T-helper 1 cell treated with Interleukin-12 subunit alpha and Interleukin-12 subunit beta and Interleukin-4 antibody, amounts not matched to agents 30 ng/mL and 1 ng/mL, for 36 hours (primary cell): Measurements from ENCODE around the gene ADIPOR2. TPM values are rescaled to one million over a fixed set of nuclear protein-coding genes. Genes with fewer than 3 reads are reported as not detected.
"Not testable (repeated sequence)": the region's sequence is repeated elsewhere in the genome, so short reads cannot be mapped to it uniquely, and the experiment has no call there.

Experiments used
- intact Hi-C: fragments of 100-400 bp; cut with micrococcal nuclease; formaldehyde crosslinking; loops from one replicate; pipeline ENCODE4 v1.15.1; 2024
- total RNA-seq: library from RNA; stranded (reverse); gene quantifications from 2 replicates; pipeline ENCODE4 v1.2.3, GENCODE V29; 2022

Gene ADIPOR2
- total RNA-seq, 1 donor from 2014 or later, result 55.8 TPM

DNA sequence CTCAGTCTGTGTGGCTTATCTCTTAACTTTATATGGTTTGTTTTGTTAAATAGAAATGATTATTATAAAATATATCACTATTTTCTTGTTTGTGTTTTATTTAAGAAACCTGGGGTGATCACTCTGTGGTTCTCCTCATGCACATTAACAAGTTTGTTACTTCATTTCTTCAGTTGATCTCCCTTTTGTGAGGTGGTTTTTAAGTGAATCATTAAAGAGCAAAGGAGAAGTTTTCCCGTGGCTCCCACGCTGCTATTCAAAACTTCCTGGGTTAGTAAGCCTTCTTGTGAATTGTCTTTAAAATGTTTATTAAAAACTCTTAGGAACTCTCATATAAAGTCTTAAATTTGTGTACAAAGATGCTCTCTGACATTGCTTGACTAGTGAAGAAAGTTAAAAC, 11.8 kb downstream of the ADIPOR2 start:
- intact Hi-C loops, result no loop called here

- intact Hi-C loops, result no loop called here
Measured at GRCh38 chr12:1703771-1704722, 13.2 kb downstream of the ADIPOR2 start.

DNA sequence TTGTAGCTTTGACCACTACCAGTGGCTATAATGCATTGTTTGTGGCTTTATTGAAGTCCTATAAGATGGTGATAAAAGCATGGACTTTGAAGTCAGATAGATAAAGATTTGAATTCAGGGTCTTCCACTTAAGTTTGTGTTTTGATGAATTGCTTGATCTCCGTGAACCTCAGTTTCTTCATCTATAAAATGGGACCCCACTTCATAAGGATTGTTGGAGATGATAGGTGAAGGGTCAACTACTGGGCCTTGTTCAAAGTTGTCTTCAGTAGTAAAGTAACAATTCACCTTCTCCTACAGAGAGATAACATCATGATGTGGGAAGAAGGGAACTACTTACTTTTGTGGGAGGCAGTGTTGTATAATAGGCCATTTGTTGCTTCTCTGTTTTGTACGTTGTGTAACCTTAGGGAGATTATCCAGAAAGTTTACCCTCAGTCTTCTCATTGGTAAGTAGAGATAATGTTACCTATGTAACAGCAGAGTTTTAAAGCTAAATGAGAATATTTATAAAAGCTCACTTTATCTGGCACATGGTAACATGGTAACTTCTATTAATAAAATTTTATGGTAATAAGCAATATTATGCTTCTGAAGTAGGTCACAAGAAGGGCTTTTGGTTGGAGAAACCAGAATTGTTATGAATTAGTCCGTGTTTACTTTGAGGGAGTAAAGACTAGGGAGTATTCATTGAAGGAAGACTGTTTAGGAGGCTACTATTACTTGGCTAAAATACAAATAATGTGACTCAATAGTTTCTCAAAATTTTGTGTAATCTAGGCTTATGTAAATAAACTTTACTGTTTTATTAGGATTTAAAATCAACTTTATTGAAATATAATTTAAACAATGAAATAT, 15.1 kb downstream of the ADIPOR2 start:
- intact Hi-C loops, result no loop called here

- intact Hi-C loops, result no loop called here
Measured at GRCh38 chr12:1706632-1706980, 15.7 kb downstream of the ADIPOR2 start.

DNA sequence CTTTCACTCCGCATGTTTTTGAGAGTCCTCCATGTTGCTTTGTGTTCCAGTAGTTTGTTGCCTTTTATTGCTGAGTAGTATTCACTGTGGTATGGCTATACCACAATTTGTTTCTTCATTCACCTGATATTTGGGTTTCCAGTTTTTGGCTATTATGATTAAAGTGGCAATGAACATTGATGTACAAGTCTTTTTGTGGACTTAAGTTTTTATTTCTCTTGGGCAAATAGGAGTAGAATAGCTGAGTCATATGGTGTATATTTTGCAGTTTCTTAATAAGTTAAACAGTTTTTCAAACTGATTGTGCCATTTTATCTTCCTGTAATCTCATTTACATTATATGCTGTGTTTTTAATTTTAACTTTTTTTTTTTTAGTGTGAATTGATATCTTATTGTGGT, 16.2 kb downstream of the ADIPOR2 start:
- intact Hi-C loops, result no loop called here

DNA sequence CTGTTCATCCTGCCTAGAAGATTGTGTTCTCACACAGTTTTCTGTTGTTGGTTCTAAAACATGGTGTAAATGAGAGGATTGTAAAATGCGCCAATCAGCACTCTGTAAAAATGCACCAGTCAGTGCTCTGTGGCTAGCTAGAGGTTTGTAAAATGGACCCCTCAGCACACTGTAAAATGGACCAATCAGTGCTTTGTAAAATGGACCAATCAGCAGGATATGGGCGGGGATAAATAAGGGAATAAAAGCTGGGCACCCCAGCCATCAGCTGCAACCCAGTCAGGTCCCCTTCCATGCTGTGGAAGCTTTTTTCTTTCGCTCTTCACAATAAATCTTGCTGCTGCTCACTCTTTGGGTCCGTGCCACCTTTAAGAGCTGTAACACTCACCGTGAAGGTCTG, 19.1 kb downstream of the ADIPOR2 start:
- intact Hi-C loops, result not testable (repeated sequence)

- intact Hi-C loops, result not testable (repeated sequence)
Measured at GRCh38 chr12:1710870-1711269, 20.0 kb downstream of the ADIPOR2 start.

DNA sequence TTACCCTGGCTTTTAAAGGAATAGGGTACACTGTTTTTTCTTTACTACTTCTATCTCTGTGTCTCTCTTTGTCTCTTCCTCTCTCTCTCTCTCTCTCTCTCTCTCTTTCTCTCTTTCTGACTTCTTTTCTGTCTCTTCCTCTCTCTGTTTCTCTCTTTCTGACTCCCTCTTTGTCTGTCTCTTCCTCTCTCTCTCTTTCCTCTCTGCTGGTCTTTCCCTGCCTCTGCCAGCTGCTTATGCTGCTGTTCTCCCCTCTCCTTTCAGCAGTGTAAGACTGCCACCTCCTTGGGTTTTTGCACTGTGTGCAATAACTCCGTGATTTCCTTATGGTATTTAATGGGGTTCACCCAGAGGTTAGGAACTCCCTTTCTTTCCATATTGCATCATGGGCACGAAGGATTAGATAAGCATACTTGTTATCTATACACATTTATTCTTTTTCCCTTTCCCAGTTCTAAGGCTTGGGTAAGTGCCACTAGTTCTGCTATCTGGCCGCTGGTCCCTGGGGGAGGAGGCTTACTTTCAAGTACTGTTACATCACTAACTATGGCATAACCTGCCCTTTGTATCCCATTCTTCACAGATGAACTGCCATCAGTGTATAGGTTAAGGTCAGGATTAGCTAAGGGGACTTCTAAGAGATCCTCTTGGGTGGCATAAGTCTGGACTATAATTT, 20.8 kb downstream of the ADIPOR2 start:
- intact Hi-C loops, result not testable (repeated sequence)

DNA sequence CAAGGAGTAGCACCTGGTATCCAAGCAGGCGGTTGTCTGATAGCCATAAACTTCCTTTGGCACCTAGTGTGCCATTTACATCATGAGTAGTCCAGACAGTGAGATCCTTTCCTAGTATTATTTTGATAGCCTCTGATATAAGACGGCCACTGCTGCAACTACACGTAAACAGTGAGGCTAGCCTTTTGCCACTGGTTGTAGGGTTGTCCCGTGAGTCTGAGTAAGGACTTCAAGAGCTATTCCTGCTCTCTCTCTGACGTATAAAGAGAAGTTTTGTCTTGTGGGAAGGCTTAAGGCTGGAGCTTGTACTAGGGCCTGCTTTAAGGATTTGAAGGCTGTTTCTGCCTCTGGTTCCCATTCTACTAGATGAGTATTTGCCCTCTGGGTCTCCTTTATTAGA, 21.4 kb downstream of the ADIPOR2 start:
- intact Hi-C loops, result not testable (repeated sequence)

DNA sequence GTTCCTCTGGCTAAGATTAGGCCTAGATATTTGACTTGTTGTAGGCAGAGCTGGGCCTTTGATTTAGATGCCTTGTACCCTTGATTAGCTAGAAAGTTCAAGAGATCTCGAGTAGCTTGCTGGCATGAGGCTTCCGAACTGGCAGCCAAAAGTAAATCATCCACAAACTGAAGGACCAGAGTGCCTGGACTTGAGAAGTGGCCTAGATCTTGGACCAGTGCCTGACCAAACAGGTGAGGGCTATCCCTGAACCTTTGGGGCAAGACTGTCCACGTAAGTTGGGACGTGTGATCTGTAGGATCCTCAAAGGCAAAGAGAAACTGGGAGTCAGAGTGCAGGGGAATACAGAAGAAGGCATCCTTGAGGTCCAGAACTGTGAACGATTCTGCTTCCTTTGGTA, 22.0 kb downstream of the ADIPOR2 start:
- intact Hi-C loops, result not testable (repeated sequence)

DNA sequence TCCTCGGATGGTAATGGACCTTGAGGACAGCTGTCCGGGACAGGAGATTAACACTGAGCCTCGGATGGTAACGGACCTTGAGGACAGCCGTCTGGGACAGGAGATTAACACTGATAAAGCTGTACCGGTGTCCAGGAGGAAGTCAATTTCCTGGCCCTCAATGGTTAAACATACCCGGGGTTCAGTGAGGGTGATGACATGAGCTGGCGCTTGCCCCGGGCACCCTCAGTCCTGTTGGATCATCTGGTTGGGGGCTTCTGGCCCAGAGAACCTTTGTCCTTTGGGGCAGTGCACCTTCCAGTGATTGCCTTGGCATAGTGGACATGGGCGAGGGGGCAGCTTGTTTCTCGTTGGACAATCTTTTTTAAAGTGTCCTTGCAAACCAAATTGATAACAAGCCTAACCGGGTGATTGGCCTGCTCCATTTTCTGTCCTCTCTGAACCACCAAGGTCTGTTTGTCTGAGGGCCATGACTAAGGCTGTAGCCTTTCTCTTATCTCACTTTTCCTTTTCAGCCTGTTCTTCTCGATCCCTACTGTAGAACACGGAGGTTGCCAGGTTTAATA, 23.0 kb downstream of the ADIPOR2 start:
- intact Hi-C loops, result not testable (repeated sequence)

DNA sequence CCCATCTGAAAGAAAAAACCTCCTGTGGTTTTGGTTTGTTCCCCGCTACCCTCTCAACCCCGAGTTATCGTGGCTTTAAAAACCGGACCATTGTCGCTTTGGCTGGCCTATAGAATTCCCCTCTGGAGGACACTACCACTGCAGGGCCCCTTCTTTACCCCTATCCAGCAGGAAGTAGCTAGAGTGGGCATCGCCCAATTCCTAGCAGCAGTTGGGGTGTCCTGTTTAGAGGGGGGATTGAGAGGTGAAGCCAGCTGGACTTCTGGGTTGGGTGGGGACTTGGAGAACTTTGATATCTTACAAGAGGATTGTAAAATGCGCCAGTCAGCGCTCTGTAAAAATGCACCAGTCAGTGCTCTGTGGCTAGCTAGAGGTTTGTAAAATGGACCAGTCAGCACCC, 24.6 kb downstream of the ADIPOR2 start:
- intact Hi-C loops, result not testable (repeated sequence)

GRCh38 chr12:1716215-1716862, 25.5 kb downstream of the ADIPOR2 start:
- intact Hi-C loops, result no loop called here

DNA sequence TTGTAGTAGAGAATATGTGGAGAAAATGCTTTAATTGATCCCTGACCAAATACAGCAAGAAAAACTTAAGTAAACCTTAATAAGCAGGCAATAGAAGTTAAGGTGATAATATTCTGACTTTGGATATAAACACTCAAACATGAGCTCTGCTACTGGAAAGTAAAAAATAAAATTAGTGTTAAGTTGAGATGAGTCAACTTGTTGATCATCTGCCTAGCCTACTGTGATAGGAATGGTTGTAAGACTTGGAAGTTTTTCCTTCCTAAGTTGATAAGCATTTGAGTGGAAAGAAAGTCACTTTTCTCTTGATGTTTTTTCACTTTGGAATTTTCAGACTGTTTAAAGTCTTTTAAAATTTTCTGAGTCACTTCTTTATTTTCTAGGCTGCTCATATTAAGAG, 26.0 kb downstream of the ADIPOR2 start:
- intact Hi-C loops, result no loop called here

DNA sequence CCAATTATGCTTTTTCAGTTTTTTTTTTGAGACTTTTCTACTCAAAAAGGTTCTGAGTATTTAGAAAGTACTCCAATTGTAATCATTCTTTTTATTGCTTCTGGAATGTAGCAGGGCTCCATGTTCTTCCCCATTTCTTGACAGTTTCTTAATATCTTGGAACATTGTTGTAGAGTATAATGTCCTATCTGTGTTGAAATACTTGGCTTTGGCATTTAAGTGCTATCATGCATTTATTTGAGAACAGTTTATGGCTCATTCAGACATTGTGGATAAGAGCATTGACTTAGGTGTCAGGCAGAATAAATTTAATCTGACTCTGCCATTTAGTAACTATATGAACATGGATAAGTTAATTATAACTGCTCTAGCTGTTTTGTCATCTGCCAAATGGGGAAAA, 28.3 kb downstream of the ADIPOR2 start:
- intact Hi-C loops, result no loop called here

- intact Hi-C loops, result no loop called here
Measured at GRCh38 chr12:1720494-1720893, 29.6 kb downstream of the ADIPOR2 start.

DNA sequence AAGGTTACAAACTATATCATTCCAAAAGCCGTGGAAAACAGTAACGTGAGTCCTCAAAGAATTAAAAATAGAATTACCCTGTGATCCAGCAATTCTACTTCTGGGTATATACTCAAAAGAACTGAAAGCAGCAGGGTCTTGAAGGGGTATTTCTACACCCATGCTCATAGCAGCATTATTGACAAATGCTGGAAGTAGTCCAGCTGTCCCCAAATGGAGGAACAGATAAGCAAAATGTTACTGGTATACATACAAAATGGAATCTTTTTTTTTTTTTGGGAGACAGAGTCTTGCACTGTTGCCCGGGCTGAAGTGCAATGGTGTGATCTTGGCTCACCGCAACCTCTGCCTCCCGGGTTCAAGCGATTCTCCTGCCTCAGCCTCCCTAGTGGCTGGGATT, 32.9 kb downstream of the ADIPOR2 start:
- intact Hi-C loops, result no loop called here

GRCh38 chr12:1724250-1724649, 33.4 kb downstream of the ADIPOR2 start:
- intact Hi-C loops, result no loop called here

GRCh38 chr12:1726753-1727152, 35.9 kb downstream of the ADIPOR2 start:
- intact Hi-C loops, result no loop called here

DNA sequence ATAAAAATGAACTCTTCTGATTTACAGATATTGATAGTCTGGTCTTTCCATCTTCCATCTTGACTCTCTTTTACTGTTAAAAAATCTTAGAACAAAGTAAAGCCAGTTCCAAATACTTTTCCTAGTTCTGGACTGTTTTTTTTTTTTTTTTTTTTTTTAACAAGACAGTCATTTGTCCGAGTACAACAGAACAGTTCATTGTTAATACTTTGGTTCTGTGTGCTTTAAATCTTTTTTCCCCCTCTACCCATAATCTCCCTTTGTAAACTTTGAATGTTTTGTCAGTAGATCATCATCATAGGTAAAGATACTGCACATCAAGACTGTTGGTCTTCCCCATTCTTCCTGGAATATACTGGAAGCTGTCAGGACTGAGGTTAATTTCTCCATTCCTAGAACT, 38.0 kb downstream of the ADIPOR2 start:
- intact Hi-C loops, result no loop called here
